Right lobe of liver (tissue), 6 donors: ENCODE data around the gene KCTD19. TPM values are rescaled to one million over a fixed set of nuclear protein-coding genes. Genes with fewer than 3 reads are reported as not detected.

Source experiments
- ATAC-seq, 4 donors: fragments of 200-7000 bp; cut with Tn5 transposase; one replicate each; pipeline ENCODE4 v1.9.1; 2020; ENCODE audit warnings: mild to moderate bottlenecking in 4 of 4, moderate library complexity in 4 of 4
- DNase-seq, 3 donors: peaks; one replicate each; pipeline ENCODE4 v3.0.0-alpha.2; 2020
- H3K27ac ChIP-seq, 3 donors: fragments of 200-600 bp; one replicate each; pipeline ENCODE4 v1.8.0; 2022
- H3K27me3 ChIP-seq, 2 donors: fragments of 200-600 bp; one replicate each; pipeline ENCODE4 v1.8.0; 2022
- H3K36me3 ChIP-seq, 4 donors: fragments of 200-600 bp; sonication (generic) in 1 of 4; one replicate each; pipeline versions ENCODE4 v1.5.1 to v1.8.0; 2017 to 2022; ENCODE audit warnings: control low read depth in 1 of 4
- H3K4me1 ChIP-seq, 4 donors: fragments of 200-600 bp; sonication (generic) in 1 of 4; one replicate each; pipeline versions ENCODE4 v1.5.1 to v1.8.0; 2017 to 2022; ENCODE audit warnings: control low read depth in 1 of 4
- H3K4me3 ChIP-seq, 3 donors: fragments of 200-600 bp; one replicate each; pipeline ENCODE4 v1.8.0; 2022
- H3K9me3 ChIP-seq, 4 donors: fragments of 200-600 bp; sonication (generic) in 1 of 4; one replicate each; pipeline versions ENCODE4 v1.5.1 to v1.8.0; 2017 to 2022; ENCODE audit warnings: control low read depth in 1 of 4
- CTCF ChIP-seq, 4 donors: fragments of 200-600 bp in 3 of 4; fragments of 450-650 bp in 1 of 4; IDR thresholded peaks; one replicate each; pipeline versions ENCODE4 v1.5.1 to v1.8.0; 2016 to 2022; ENCODE audit warnings: antibody characterized with exemption in 4 of 4, mild to moderate bottlenecking in 2 of 4
- POLR2A ChIP-seq: fragments of 450-650 bp; IDR thresholded peaks from one replicate; pipeline ENCODE4 v1.6.1; 2017; ENCODE audit warnings: antibody characterized with exemption, mild to moderate bottlenecking
- WGBS: methylation state at CpG from one replicate; pipeline ENCODE4 v1.1.6; 2018; ENCODE audit warnings: low coverage, low lambda C conversion rate; ENCODE audit not compliant: insufficient coverage; ENCODE audit errors: missing lambda C conversion rate; 5-methylcytosine and 5-hydroxymethylcytosine counted together
- intact Hi-C, 2 donors: fragments of 100-400 bp; cut with DNase I; formaldehyde crosslinking; loops; one replicate each; pipeline versions ENCODE4 v1.11.2 to v1.14.1; 2022
- total RNA-seq, 6 experiments: library from RNA; depleted of rRNA in 2 of 6; stranded (reverse); fragments of >200 nt in 2 of 6; fragmentation: NEBNext Ultra II Directional in 3 of 6; extraction: Animal tissue kit (Norgen Biotek cat#: 25700) in 3 of 6; gene quantifications; one replicate each; pipeline versions ENCODE4 v1.1.0 to v1.2.4, GENCODE V29; 2016 to 2023
- donor health status: DM: no; HTN: yes; CAD: no.
- donor health status: DM: no; HTN: no; CAD: no.
- donor health status: DM: no; HTN: no; CAD: no.
- donor health status: DM: no; HTN: yes; CAD: no.
- donor health status: DM: no; HTN: yes; CAD: no.

Gene KCTD19
- total RNA-seq, 6 experiments from 2014 or later, result not detected

GRCh38 chr16:67278773-67279295 is 47.7 kb downstream of the KCTD19 start:
- intact Hi-C loops, result no loop called here
- H3K36me3 ChIP-seq, result no peaks in the 10 kb centered on the region
- TF ChIP-seq POLR2A (no peak), CTCF (IDR thresholded peaks at IDR 0.05) (no peak)
- ATAC-seq (peak in 2 of 4 donors; percentile 5 to 6), DNase-seq (no peak)
- H3K27ac ChIP-seq, result no peak overlapping the region
- H3K9me3 ChIP-seq, result no peaks in the 10 kb centered on the region
- H3K4me1 ChIP-seq, result no peaks in the 10 kb centered on the region
- 7% methylated on average over 17 of the region's 42 CpGs for WGBS
- H3K4me3 ChIP-seq, result peak overlapping the region; percentile 31 to 41 (median 34)
- no peaks in the 10 kb centered on the region for H3K27me3 ChIP-seq

DNA sequence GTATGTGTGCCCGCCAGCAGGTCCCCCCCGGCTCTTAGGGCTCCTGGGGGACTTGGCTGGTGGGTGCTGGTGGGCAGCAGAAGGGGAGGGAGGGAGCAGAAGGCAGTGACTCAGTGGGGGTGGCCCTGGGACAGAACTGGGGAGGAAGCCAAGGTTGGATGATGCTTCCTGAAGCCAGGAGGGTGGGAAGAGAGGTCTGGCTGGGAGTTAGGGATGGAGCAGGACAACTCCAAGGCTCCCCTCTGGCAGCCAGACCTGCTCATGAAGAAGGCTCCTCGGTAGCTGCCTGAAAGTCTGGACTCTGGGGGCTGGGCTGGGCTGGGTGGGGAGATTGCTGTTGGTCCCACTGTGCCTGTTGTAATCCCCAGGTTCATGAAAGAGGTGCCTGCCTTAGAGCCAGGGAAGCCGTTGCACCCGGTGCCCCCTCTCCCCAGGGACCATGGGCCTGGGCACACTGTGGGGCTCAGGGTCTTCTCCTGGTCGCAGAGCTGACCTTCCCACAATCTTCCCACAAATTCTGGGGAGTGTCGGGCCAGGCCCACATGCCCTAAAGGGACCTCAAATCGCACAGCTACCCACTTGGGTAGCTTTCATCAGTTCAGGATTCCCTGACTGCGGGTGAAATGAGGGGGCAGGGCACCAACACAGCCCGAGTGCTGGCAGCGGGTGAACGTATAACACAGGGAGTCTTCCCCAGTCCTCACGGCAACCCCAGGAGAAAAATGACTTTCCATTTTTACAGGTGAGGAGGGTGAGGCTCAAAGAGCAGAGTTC is 48.4 kb downstream of the KCTD19 start:
- H3K27ac ChIP-seq, result no peak overlapping the region
- no peaks in the 10 kb centered on the region for H3K9me3 ChIP-seq
- WGBS, result 70% methylated on average over 4 of the region's 13 CpGs
- no peaks in the 10 kb centered on the region for H3K36me3 ChIP-seq
- H3K4me1 ChIP-seq, result no peaks in the 10 kb centered on the region
- intact Hi-C loops, result no loop called here
- peak overlapping the region; percentile 31 to 41 (median 34) for H3K4me3 ChIP-seq
- no peaks in the 10 kb centered on the region for H3K27me3 ChIP-seq
- TF ChIP-seq CTCF (IDR thresholded peaks at IDR 0.05) (no peak), POLR2A (no peak)
- ATAC-seq, result no peak
- no peak for DNase-seq

DNA sequence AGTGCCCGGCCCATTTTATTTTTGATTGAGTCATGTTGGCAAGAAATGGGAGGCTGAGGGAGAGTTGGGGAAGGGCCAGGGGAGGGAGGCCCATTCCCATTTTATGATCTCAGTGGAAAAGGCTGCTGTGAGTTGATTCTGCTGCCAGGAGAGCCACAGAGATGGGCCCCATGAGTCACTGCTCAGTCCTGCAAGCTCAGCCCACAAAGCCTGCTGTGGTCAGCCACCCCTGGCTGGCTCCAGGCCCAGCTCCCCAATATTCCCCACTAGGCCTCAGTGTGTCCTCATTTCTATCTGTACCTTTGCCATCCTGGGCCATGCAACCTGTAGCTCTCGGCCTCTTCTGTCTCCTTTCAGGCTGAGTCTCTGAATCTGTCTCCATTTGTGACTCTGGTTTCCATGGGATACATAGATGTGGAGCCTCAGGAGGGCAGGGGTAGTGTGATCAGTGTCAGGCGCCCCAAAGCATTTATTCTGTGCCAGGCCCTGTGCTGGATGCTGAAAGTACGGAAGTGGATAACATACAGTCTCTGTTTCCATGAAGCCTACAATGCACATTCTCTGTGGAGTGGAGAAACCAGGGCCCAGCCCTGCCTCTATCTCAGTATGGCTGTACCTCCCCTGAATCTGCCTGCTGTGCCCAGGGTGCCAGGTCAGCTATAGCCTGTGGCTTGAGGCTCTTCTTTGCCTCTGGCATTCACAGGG is 49.1 kb downstream of the KCTD19 start:
- intact Hi-C loops, result no loop called here
- 70% methylated on average over 1 of the region's 4 CpGs for WGBS
- no peak for TF ChIP-seq POLR2A
- no peak for TF ChIP-seq CTCF (IDR thresholded peaks at IDR 0.05)
- Histone ChIP-seq H3K27ac (no peak overlapping the region), H3K36me3 (no peaks in the 10 kb centered on the region), H3K4me3 (no peak overlapping the region), H3K27me3 (no peaks in the 10 kb centered on the region), H3K9me3 (no peaks in the 10 kb centered on the region), H3K4me1 (no peaks in the 10 kb centered on the region)
- peak in 1 of 4 donors; percentile 56 for ATAC-seq
- no peak for DNase-seq

GRCh38 chr16:67275321-67275720 is 51.2 kb downstream of the KCTD19 start:
- H3K4me1 ChIP-seq, result no peaks in the 10 kb centered on the region
- intact Hi-C loops, result no loop called here
- 44% methylated on average over 2 of the region's 2 CpGs for WGBS

More at GRCh38 chr16:67275321-67275720, 51.2 kb downstream of the KCTD19 start:
- Histone ChIP-seq H3K9me3 (no peaks in the 10 kb centered on the region), H3K4me3 (no peak overlapping the region), H3K27me3 (no peaks in the 10 kb centered on the region), H3K36me3 (no peaks in the 10 kb centered on the region), H3K27ac (no peak overlapping the region)
- ATAC-seq, result no peak
- TF ChIP-seq POLR2A (no peak), CTCF (IDR thresholded peaks at IDR 0.05) (no peak)
- no peak for DNase-seq
